Suprapubic skin (tissue), 4 donors: Measurements from ENCODE around the gene NPEPL1. TPM values are rescaled to one million over a fixed set of nuclear protein-coding genes. Genes with fewer than 3 reads are reported as not detected.

Experiments used
- DNase-seq, 2 donors: peaks; one replicate each; pipeline ENCODE4 v3.0.0-alpha.2; 2019; ENCODE audit warnings: low spot score in 2 of 2
- H3K27ac ChIP-seq: fragments of 200-600 bp; sonication (generic); one replicate; pipeline ENCODE4 v1.5.1; 2019
- H3K27me3 ChIP-seq: fragments of 200-600 bp; sonication (generic); one replicate; pipeline ENCODE4 v1.5.1; 2019
- H3K36me3 ChIP-seq: fragments of 200-600 bp; sonication (generic); one replicate; pipeline ENCODE4 v1.5.1; 2019
- H3K4me1 ChIP-seq: fragments of 200-600 bp; sonication (generic); one replicate; pipeline ENCODE4 v1.5.1; 2019
- H3K4me3 ChIP-seq: fragments of 200-600 bp; sonication (generic); one replicate; pipeline ENCODE4 v1.5.1; 2019; ENCODE audit warnings: mild to moderate bottlenecking
- H3K9me3 ChIP-seq: fragments of 200-600 bp; sonication (generic); one replicate; pipeline ENCODE4 v1.5.1; 2019
- EP300 ChIP-seq: sonication (generic); formaldehyde crosslinking; IDR thresholded peaks from one replicate; pipeline ENCODE4 v1.6.1; 2017; ENCODE audit warnings: antibody characterized with exemption
- POLR2A ChIP-seq, 2 donors: fragments of 450-650 bp; IDR thresholded peaks; one replicate each; pipeline ENCODE4 v1.6.1; 2017; ENCODE audit warnings: antibody characterized with exemption in 2 of 2, mild to moderate bottlenecking in 2 of 2, moderate library complexity in 2 of 2
- POLR2AphosphoS5 ChIP-seq, 3 donors: sonication (generic); formaldehyde crosslinking; IDR thresholded peaks; one replicate each; pipeline ENCODE4 v1.6.1; 2017; ENCODE audit warnings: antibody characterized with exemption in 3 of 3
- WGBS: methylation state at CpG from one replicate; pipeline ENCODE4 v1.1.5; 2018; 5-methylcytosine and 5-hydroxymethylcytosine counted together
- total RNA-seq, 4 donors: library from RNA; depleted of rRNA; stranded (reverse); fragments of >200 nt; gene quantifications; one replicate each; pipeline ENCODE4 v1.1.0, GENCODE V29; 2016
- TF ChIP-seq, protein P1 (sequence below), 2 donors: fragments of 200-600 bp in 1 of 2; fragments of 450-650 bp in 1 of 2; sonication (generic) in 1 of 2; IDR thresholded peaks; one replicate each; pipeline ENCODE4 v1.5.1; 2016 to 2019; ENCODE audit warnings: antibody characterized with exemption in 2 of 2, mild to moderate bottlenecking in 1 of 2, moderate library complexity in 1 of 2

The NPEPL1 gene
- total RNA-seq, 4 donors from 2014 or later, result 21.0 to 69.2 (median 42.0) TPM

DNA sequence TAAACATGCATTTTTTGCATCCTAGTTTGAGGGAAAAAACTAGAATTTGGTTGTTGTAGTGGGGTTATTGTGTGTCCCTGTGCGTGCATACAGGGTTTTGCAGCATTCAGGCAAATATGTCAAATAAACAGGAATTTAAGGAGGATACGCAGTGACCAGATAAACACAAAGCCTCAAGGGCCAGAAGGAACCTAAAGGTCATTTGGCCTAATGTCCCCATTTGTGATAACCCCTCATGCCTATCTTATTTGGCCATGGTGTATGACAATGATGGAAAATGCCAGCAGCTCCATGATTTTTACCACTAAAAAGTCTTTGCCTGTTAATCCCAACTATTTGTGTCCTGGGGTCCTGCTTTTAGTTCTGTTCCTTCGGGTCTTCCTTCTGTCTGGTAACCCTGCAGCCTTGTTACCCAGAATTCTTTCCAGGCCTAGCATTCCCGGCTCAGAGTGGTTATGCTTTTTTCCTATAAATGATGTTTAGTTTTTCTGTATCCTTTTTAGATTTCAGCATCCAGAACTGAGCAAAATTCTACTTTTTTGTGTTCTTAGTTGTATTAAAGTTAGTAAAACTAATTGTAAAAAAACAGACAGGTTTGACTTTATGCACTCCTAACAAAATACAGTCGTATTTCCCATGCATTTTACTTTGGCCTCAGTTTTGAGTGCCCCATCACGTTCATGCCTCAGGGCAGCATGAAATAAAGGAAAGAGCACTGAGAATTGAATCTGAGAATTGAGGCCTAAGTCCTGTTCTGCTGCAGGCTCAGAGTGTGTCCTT is 37.1 kb upstream of the NPEPL1 start:
- 60% methylated on average over 6 of the region's 6 CpGs for WGBS
- Histone ChIP-seq H3K27me3 (no peaks in the 10 kb centered on the region), H3K9me3 (no peaks in the 10 kb centered on the region), H3K27ac (no peak overlapping the region), H3K4me1 (peaks cover 58% of the 10 kb centered on the region), H3K4me3 (no peak overlapping the region), H3K36me3 (no peaks in the 10 kb centered on the region)
- no peak for DNase-seq
- no peak for TF ChIP-seq POLR2AphosphoS5 (IDR thresholded peaks at IDR 0.05)
- no peak for TF ChIP-seq POLR2A (IDR thresholded peaks at IDR 0.05)
- TF ChIP-seq EP300, result no peak
- TF ChIP-seq, protein P1, sequence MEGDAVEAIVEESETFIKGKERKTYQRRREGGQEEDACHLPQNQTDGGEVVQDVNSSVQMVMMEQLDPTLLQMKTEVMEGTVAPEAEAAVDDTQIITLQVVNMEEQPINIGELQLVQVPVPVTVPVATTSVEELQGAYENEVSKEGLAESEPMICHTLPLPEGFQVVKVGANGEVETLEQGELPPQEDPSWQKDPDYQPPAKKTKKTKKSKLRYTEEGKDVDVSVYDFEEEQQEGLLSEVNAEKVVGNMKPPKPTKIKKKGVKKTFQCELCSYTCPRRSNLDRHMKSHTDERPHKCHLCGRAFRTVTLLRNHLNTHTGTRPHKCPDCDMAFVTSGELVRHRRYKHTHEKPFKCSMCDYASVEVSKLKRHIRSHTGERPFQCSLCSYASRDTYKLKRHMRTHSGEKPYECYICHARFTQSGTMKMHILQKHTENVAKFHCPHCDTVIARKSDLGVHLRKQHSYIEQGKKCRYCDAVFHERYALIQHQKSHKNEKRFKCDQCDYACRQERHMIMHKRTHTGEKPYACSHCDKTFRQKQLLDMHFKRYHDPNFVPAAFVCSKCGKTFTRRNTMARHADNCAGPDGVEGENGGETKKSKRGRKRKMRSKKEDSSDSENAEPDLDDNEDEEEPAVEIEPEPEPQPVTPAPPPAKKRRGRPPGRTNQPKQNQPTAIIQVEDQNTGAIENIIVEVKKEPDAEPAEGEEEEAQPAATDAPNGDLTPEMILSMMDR (IDR thresholded peaks at IDR 0.05), result no peak

DNA sequence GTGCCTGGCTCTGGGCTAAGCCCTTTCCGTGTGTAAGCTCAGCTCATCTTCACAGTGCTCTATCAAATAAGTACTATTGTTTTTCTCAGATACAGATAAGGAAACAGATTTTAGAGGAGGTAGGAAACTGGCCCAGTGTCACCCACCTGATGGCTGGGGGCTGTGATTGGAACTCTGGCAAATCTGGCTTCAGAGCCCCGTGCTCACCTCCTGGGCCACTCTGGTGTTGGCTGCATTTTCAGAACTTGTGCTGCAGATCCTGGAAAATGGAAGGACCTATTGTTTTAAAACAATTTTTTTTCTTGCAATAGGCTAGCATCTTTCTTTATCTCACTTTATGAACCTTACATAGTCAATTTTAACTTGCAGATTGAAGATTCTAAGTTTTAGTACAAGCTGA is 35.8 kb upstream of the NPEPL1 start:
- H3K4me1 ChIP-seq, result peaks cover 58% of the 10 kb centered on the region
- 42% methylated on average over 2 of the region's 2 CpGs for WGBS
- TF ChIP-seq POLR2AphosphoS5 (IDR thresholded peaks at IDR 0.05) (no peak), POLR2A (IDR thresholded peaks at IDR 0.05) (no peak), EP300 (no peak)
- TF ChIP-seq, protein P1 (IDR thresholded peaks at IDR 0.05), result no peak
- no peaks in the 10 kb centered on the region for H3K27me3 ChIP-seq
- H3K36me3 ChIP-seq, result peaks cover 8% of the 10 kb centered on the region
- H3K27ac ChIP-seq, result no peak overlapping the region
- H3K4me3 ChIP-seq, result no peak overlapping the region
- no peaks in the 10 kb centered on the region for H3K9me3 ChIP-seq
- no peak for DNase-seq

DNA sequence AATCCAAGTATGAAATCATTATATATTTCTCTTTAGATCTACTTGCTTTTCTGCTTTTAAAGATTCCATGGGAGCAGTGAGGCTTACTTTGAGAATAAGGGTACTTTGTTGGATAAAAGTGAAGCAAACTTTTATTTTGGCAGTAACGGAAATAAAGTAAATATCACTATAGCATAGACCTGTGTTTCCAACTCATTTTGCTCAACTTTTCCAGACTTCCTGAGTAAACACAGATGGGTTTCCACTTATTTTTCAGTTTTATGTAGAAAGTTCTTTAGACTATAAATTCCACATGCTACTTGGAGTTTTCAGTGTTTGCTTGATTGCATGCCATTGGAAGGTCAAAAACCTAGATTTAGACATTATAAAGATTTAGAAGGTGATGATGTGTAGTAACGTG is 35.3 kb upstream of the NPEPL1 start:
- Histone ChIP-seq H3K4me3 (no peak overlapping the region), H3K36me3 (peaks cover 9% of the 10 kb centered on the region), H3K27me3 (no peaks in the 10 kb centered on the region), H3K4me1 (peaks cover 58% of the 10 kb centered on the region), H3K9me3 (no peaks in the 10 kb centered on the region), H3K27ac (no peak overlapping the region)
- DNase-seq, result no peak
- TF ChIP-seq EP300 (no peak), POLR2AphosphoS5 (IDR thresholded peaks at IDR 0.05) (no peak), POLR2A (IDR thresholded peaks at IDR 0.05) (no peak)
- TF ChIP-seq, protein P1 (IDR thresholded peaks at IDR 0.05), result no peak
- WGBS, result 71% methylated on average over 2 of the region's 2 CpGs

DNA sequence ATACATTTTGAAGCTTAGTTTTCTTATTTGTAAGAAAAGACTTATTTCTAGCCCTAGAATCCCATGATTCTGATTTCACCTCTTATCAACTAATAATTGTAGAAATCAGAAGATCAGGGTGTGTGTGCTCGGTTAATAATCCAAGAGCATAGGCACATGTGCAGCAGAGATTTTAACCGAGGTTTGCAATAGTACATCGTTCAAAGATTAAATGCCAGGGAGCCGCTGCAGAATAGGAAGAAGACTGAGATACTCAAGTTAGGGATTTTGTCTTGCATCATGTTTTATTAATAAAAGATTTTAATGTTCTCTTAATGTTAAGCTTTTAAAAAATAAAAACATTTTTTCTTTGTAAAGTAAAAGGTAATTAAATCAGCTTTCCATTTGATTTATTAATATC is 34.6 kb upstream of the NPEPL1 start:
- Histone ChIP-seq H3K27me3 (no peaks in the 10 kb centered on the region), H3K4me1 (peaks cover 53% of the 10 kb centered on the region), H3K9me3 (no peaks in the 10 kb centered on the region), H3K27ac (no peak overlapping the region), H3K4me3 (no peak overlapping the region), H3K36me3 (peaks cover 15% of the 10 kb centered on the region)
- no peak for TF ChIP-seq EP300
- no peak for TF ChIP-seq POLR2A (IDR thresholded peaks at IDR 0.05)
- TF ChIP-seq, protein P1 (IDR thresholded peaks at IDR 0.05), result no peak
- no peak for TF ChIP-seq POLR2AphosphoS5 (IDR thresholded peaks at IDR 0.05)
- 42% methylated on average over 4 of the region's 4 CpGs for WGBS
- DNase-seq, result no peak

DNA sequence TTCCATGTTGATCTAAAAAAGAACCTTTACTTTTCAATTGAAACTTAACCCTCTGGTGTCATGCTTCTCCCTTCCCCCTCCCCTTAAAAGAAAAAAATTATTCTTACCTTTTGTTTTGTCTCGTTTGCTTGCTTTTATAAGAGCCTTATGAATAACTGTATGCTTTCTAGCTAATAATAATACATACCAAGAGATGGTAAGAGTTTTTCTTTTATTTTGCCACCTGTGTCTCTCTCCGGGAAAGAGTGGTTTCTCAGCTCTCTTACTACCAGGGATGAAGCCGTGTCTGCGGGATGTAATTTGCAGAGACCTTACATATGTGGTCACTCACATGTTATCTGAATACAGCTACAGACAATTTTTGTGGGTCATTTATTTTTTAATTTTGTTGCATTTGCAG is 33.8 kb upstream of the NPEPL1 start:
- Histone ChIP-seq H3K27ac (no peak overlapping the region), H3K36me3 (peaks cover 20% of the 10 kb centered on the region), H3K27me3 (no peaks in the 10 kb centered on the region), H3K4me3 (no peak overlapping the region), H3K4me1 (peaks cover 47% of the 10 kb centered on the region), H3K9me3 (no peaks in the 10 kb centered on the region)
- no peak for TF ChIP-seq EP300
- TF ChIP-seq, protein P1 (IDR thresholded peaks at IDR 0.05), result no peak
- TF ChIP-seq POLR2A (IDR thresholded peaks at IDR 0.05), result no peak
- TF ChIP-seq POLR2AphosphoS5 (IDR thresholded peaks at IDR 0.05), result no peak
- 78% methylated on average over 4 of the region's 4 CpGs for WGBS
- no peak for DNase-seq
